ENCODE results near the gene CADM1. TPM values are rescaled to one million over a fixed set of nuclear protein-coding genes. Genes with fewer than 3 reads are reported as not detected.

Gene CADM1
- total and polyA plus RNA-seq, 10 of the 15 experiments (the other 5 are each of a cell fraction or from before 2014, with no cell fraction given), result 0.03 to 0.48 (median 0.15) TPM; not detected in 3

GRCh38 chr11:115247361-115247760 lies 256.9 kb downstream of the CADM1 start:
- no peaks in the 10 kb centered on the region for H3K9me3 ChIP-seq (replicated peaks; ENCODE audit: control insufficient read depth, insufficient read depth, low read length)
- no peaks in the 10 kb centered on the region for H3K79me2 ChIP-seq (ENCODE audit: control insufficient read depth, insufficient read depth, low read length)
- H3K27ac ChIP-seq (ENCODE audit: control insufficient read depth, insufficient read depth), result no peak overlapping the region
- ChIA-PET POLR2A (no interaction called here), CTCF (no interaction called here), RAD21 (ENCODE audit: unreplicated experiment) (no interaction called here), SMC1A (ENCODE audit: uncharacterized antibody, unreplicated experiment) (no interaction called here)
- FAIRE-seq, result no peak
- H4K20me1 ChIP-seq (ENCODE audit: control insufficient read depth, insufficient read depth), result no peaks in the 10 kb centered on the region
- H2AFZ ChIP-seq (ENCODE audit: control insufficient read depth, low read depth, low read length), result no peak overlapping the region
- H3K36me3 ChIP-seq (ENCODE audit: control insufficient read depth in 2 of 2, insufficient read depth in 2 of 2, low read length in 1 of 2), result no peaks in the 10 kb centered on the region
- H3K4me2 ChIP-seq (ENCODE audit: control insufficient read depth, insufficient read depth), result no peak overlapping the region
- BruUV-seq (replicated peaks), result no TSS peak
- no peak overlapping the region for H3K4me3 ChIP-seq
- H3K27me3 ChIP-seq (replicated peaks in 1 of 2; ENCODE audit: control insufficient read depth in 2 of 2, insufficient read depth in 2 of 2, low read length in 1 of 2), result peaks cover 0 to 5% of the 10 kb centered on the region in 2 experiments; a peak in 1 of 4 replicates
- in situ Hi-C loops (cut with MboI), result no loop called here
- no peak for ATAC-seq
- H3K4me1 ChIP-seq (ENCODE audit: control insufficient read depth, insufficient read depth, low read length), result no peaks in the 10 kb centered on the region
- no peak overlapping the region for H3K9ac ChIP-seq (ENCODE audit: control insufficient read depth, insufficient read depth, low read length)
- intact Hi-C loops (cut with micrococcal nuclease; ENCODE audit: unreplicated experiment), result no loop called here
- TF ChIP-seq HDAC2 (IDR thresholded peaks at IDR 0.05) (no peak), ETV6 (conservative IDR thresholded peaks at IDR 0.05 in 1 of 2, IDR thresholded peaks at IDR 0.05 in 1 of 2; ENCODE audit: borderline replicate concordance in 1 of 2, low read depth in 1 of 2) (no peak)
- DNase-seq (ENCODE audit: low read depth, low spot score), result no peak

- WGBS (ENCODE audit: insufficient coverage, insufficient replicate concordance, low lambda C conversion rate, missing lambda C conversion rate), result 51% methylated on average over 7 of the region's 7 CpGs
- CTCF ChIA-PET, result no interaction called here
- no peak for TF ChIP-seq ZNF207 (IDR thresholded peaks at IDR 0.05; ENCODE audit: borderline replicate concordance)
- TF ChIP-seq TCF7 (IDR thresholded peaks at IDR 0.05; ENCODE audit: borderline replicate concordance), result no peak
- no peak for TF ChIP-seq PAX8 (IDR thresholded peaks at IDR 0.05)
- no peak for TF ChIP-seq RUNX3 (IDR thresholded peaks at IDR 0.05; ENCODE audit: low read length)
- no peak for TF ChIP-seq GATAD2B (conservative IDR thresholded peaks at IDR 0.05; ENCODE audit: low read depth)
- no peak for TF ChIP-seq ZZZ3 (IDR thresholded peaks at IDR 0.05; ENCODE audit: control insufficient read depth, insufficient read length, low read depth)
- TF ChIP-seq ZBTB4 (CRISPR knock-in tag; IDR thresholded peaks at IDR 0.05), result no peak
- TF ChIP-seq SIN3A (IDR thresholded peaks at IDR 0.05; ENCODE audit: low read depth, low read length), result no peak
- TF ChIP-seq PKNOX1 (IDR thresholded peaks at IDR 0.05), result no peak
- no peak for TF ChIP-seq TCF3 (IDR thresholded peaks at IDR 0.05; ENCODE audit: borderline replicate concordance, insufficient read depth, low read depth, low read length)
- no peak for TF ChIP-seq NR2C2 (IDR thresholded peaks at IDR 0.05; ENCODE audit: borderline replicate concordance, control insufficient read depth, insufficient read length, low read depth)
Measured at GRCh38 chr11:115244758-115245157, 259.5 kb downstream of the CADM1 start.

More at GRCh38 chr11:115244758-115245157, 259.5 kb downstream of the CADM1 start:
- no peak overlapping the region for H2AFZ ChIP-seq (ENCODE audit: control insufficient read depth, low read depth, low read length)
- H3K27me3 ChIP-seq (replicated peaks in 1 of 2; ENCODE audit: control insufficient read depth in 2 of 2, insufficient read depth in 2 of 2, low read length in 1 of 2), result no peaks in the 10 kb centered on the region
- no peaks in the 10 kb centered on the region for H3K4me1 ChIP-seq (ENCODE audit: control insufficient read depth, insufficient read depth, low read length)
- in situ Hi-C loops (cut with MboI), result no loop called here
- no peaks in the 10 kb centered on the region for H4K20me1 ChIP-seq (ENCODE audit: control insufficient read depth, insufficient read depth)
- intact Hi-C loops (cut with micrococcal nuclease; ENCODE audit: unreplicated experiment), result no loop called here
- ChIA-PET POLR2A (no interaction called here), RAD21 (ENCODE audit: unreplicated experiment) (no interaction called here), SMC1A (ENCODE audit: uncharacterized antibody, unreplicated experiment) (interaction anchor here (1.3 kb wide), 1 partner anchor 10 kb away, joined by 4 read pairs; no protein-coding TSS in a partner anchor)
- H3K4me3 ChIP-seq, result no peak overlapping the region
- H3K9ac ChIP-seq (ENCODE audit: control insufficient read depth, insufficient read depth, low read length), result no peak overlapping the region
- no peak for FAIRE-seq
- no peaks in the 10 kb centered on the region for H3K36me3 ChIP-seq (ENCODE audit: control insufficient read depth in 2 of 2, insufficient read depth in 2 of 2, low read length in 1 of 2)
- H3K4me2 ChIP-seq (ENCODE audit: control insufficient read depth, insufficient read depth), result no peak overlapping the region
- no peak for DNase-seq (ENCODE audit: low read depth, low spot score)
- no peak overlapping the region for H3K27ac ChIP-seq (ENCODE audit: control insufficient read depth, insufficient read depth)
- no peaks in the 10 kb centered on the region for H3K79me2 ChIP-seq (ENCODE audit: control insufficient read depth, insufficient read depth, low read length)
- ATAC-seq, result no peak
- no TSS peak for BruUV-seq (replicated peaks)
- H3K9me3 ChIP-seq (replicated peaks; ENCODE audit: control insufficient read depth, insufficient read depth, low read length), result no peaks in the 10 kb centered on the region
